Natural killer cell treated with Interleukin-12 subunit alpha and Interleukin-12 subunit beta and Interleukin-15 and Interleukin-18, amount 100 ng/mL, for 72 hours (primary cell): ENCODE results near the gene CEP131. TPM values are rescaled to one million over a fixed set of nuclear protein-coding genes. Genes with fewer than 3 reads are reported as not detected.

Experiments used
- ATAC-seq, 2 donors: fragments of 150-1000 bp; cut with Tn5 transposase in 1 of 2; sonication (Bioruptor Pico), chemical (Tn5 transposase) in 1 of 2; 2 replicates each; pipeline ENCODE4 v1.10.0; 2021
- DNase-seq: peaks from one replicate; pipeline ENCODE4 v3.0.0; 2022; ENCODE audit warnings: low spot score
- H3K27ac Mint-ChIP-seq, 2 donors: 1 replicate in 1 of 2; 2 replicates in 1 of 2; pipeline ENCODE4 v1.8.0; 2022; ENCODE audit warnings: mixed read lengths in 2 of 2, mild to moderate bottlenecking in 1 of 2, moderate library complexity in 1 of 2
- H3K27me3 Mint-ChIP-seq, 2 donors: 1 replicate in 1 of 2; 2 replicates in 1 of 2; pipeline ENCODE4 v1.8.0; 2022; ENCODE audit warnings: mixed read lengths in 2 of 2
- H3K36me3 Mint-ChIP-seq: one replicate; pipeline ENCODE4 v1.8.0; 2022; ENCODE audit warnings: mixed read lengths
- H3K4me1 Mint-ChIP-seq, 2 donors: 1 replicate in 1 of 2; 2 replicates in 1 of 2; pipeline ENCODE4 v1.8.0; 2022; ENCODE audit warnings: low read depth in 2 of 2, mixed read lengths in 2 of 2, mild to moderate bottlenecking in 1 of 2
- H3K4me3 Mint-ChIP-seq: one replicate; pipeline ENCODE4 v1.8.0; 2022; ENCODE audit warnings: mixed read lengths
- H3K9me3 Mint-ChIP-seq: 2 replicates; pipeline ENCODE4 v1.8.0; 2022; ENCODE audit warnings: mixed read lengths
- total RNA-seq, 2 donors: library from RNA; stranded (reverse); gene quantifications; one replicate each; pipeline ENCODE4 v1.2.3, GENCODE V29; 2022

The CEP131 gene
- total RNA-seq, 2 donors from 2014 or later = 7.8 to 14.5 TPM

- peak within 1 kb of the TSS; percentile 75 to 87 for H3K27ac Mint-ChIP-seq
- H3K4me3 Mint-ChIP-seq = peak within 1 kb of the TSS; percentile 87
- peaks cover 25 to 40% of the 10 kb centered on the region in 2 donors for H3K4me1 Mint-ChIP-seq
- ATAC-seq (peak; percentile 98), DNase-seq (peak; percentile 97)
- H3K9me3 Mint-ChIP-seq = no peaks in the 10 kb centered on the region
- H3K27me3 Mint-ChIP-seq = no peaks in the 10 kb centered on the region
- H3K36me3 Mint-ChIP-seq = no peaks in the 10 kb centered on the region
Measured at GRCh38 chr17:81238815-81239713, 16.3 kb upstream of the CEP131 start, which contains the start of the genes NDUFAF8 and TEPSIN. Gene NDUFAF8, plus strand, starts transcription at chr17:81239318. Its CDS starts 46 bp downstream, at chr17:81239364. Gene TEPSIN, minus strand, starts transcription at chr17:81239055. Its CDS starts 22 bp downstream, at chr17:81239033.

- ATAC-seq (no peak), DNase-seq (no peak)
- H3K9me3 Mint-ChIP-seq = no peaks in the 10 kb centered on the region
- peak overlapping the region; percentile 86 for H3K4me3 Mint-ChIP-seq
- H3K4me1 Mint-ChIP-seq = peaks cover 25 to 40% of the 10 kb centered on the region in 2 donors
- no peaks in the 10 kb centered on the region for H3K36me3 Mint-ChIP-seq
- no peaks in the 10 kb centered on the region for H3K27me3 Mint-ChIP-seq
- peak overlapping the region in 1 of 2 donors; percentile 75 for H3K27ac Mint-ChIP-seq
Measured at GRCh38 chr17:81238490-81238814, 15.7 kb upstream of the CEP131 start.

GRCh38 chr17:81237591-81238489 lies 15.1 kb upstream of the CEP131 start:
- DNase-seq = no peak
- no peak for ATAC-seq
- Mint-ChIP-seq H3K27me3 (no peaks in the 10 kb centered on the region), H3K4me3 (peak overlapping the region; percentile 86), H3K4me1 (peaks cover 25 to 40% of the 10 kb centered on the region in 2 donors), H3K36me3 (no peaks in the 10 kb centered on the region), H3K27ac (no peak overlapping the region), H3K9me3 (no peaks in the 10 kb centered on the region)

GRCh38 chr17:81236784-81237183 lies 14.0 kb upstream of the CEP131 start:
- Mint-ChIP-seq H3K4me3 (no peak overlapping the region), H3K27me3 (no peaks in the 10 kb centered on the region), H3K9me3 (no peaks in the 10 kb centered on the region), H3K36me3 (no peaks in the 10 kb centered on the region), H3K27ac (no peak overlapping the region), H3K4me1 (peaks cover 18 to 36% of the 10 kb centered on the region in 2 donors)
- ATAC-seq = no peak
- no peak for DNase-seq

- Mint-ChIP-seq H3K4me3 (no peak overlapping the region), H3K9me3 (no peaks in the 10 kb centered on the region), H3K4me1 (peaks cover 13 to 29% of the 10 kb centered on the region in 2 donors), H3K36me3 (peaks cover 1% of the 10 kb centered on the region), H3K27ac (no peak overlapping the region), H3K27me3 (no peaks in the 10 kb centered on the region)
- no peak for DNase-seq
- ATAC-seq = no peak
Measured at GRCh38 chr17:81235822-81236740, 13.3 kb upstream of the CEP131 start.

- H3K27ac Mint-ChIP-seq = no peak overlapping the region
- no peak for DNase-seq
- no peaks in the 10 kb centered on the region for H3K9me3 Mint-ChIP-seq
- peaks cover 7 to 28% of the 10 kb centered on the region in 2 donors for H3K4me1 Mint-ChIP-seq
- no peak overlapping the region for H3K4me3 Mint-ChIP-seq
- H3K36me3 Mint-ChIP-seq = peaks cover 6% of the 10 kb centered on the region
- no peak for ATAC-seq
- no peaks in the 10 kb centered on the region for H3K27me3 Mint-ChIP-seq
Measured at GRCh38 chr17:81234940-81235821, 12.4 kb upstream of the CEP131 start.

GRCh38 chr17:81234506-81234855 lies 11.7 kb upstream of the CEP131 start:
- Mint-ChIP-seq H3K36me3 (peaks cover 12% of the 10 kb centered on the region), H3K4me3 (no peak overlapping the region), H3K27ac (no peak overlapping the region), H3K27me3 (no peaks in the 10 kb centered on the region), H3K4me1 (peaks cover 7 to 28% of the 10 kb centered on the region in 2 donors), H3K9me3 (no peaks in the 10 kb centered on the region)
- DNase-seq = no peak
- ATAC-seq = no peak

GRCh38 chr17:81233811-81234505 lies 11.2 kb upstream of the CEP131 start:
- no peak for DNase-seq
- ATAC-seq = no peak
- Mint-ChIP-seq H3K36me3 (peaks cover 12% of the 10 kb centered on the region), H3K9me3 (no peaks in the 10 kb centered on the region), H3K4me3 (no peak overlapping the region), H3K4me1 (peaks cover 7 to 26% of the 10 kb centered on the region in 2 donors), H3K27me3 (no peaks in the 10 kb centered on the region), H3K27ac (no peak overlapping the region)

- Mint-ChIP-seq H3K4me1 (peaks cover 7 to 25% of the 10 kb centered on the region in 2 donors), H3K36me3 (peaks cover 12% of the 10 kb centered on the region), H3K4me3 (no peak overlapping the region), H3K27ac (no peak overlapping the region), H3K9me3 (no peaks in the 10 kb centered on the region), H3K27me3 (no peaks in the 10 kb centered on the region)
- ATAC-seq (no peak), DNase-seq (no peak)
Measured at GRCh38 chr17:81233316-81233715, 10.6 kb upstream of the CEP131 start.

- Mint-ChIP-seq H3K4me3 (no peak overlapping the region), H3K36me3 (peaks cover 12% of the 10 kb centered on the region), H3K27me3 (no peaks in the 10 kb centered on the region), H3K27ac (no peak overlapping the region), H3K9me3 (no peaks in the 10 kb centered on the region), H3K4me1 (peaks cover 11 to 24% of the 10 kb centered on the region in 2 donors)
- DNase-seq = no peak
- ATAC-seq = no peak
Measured at GRCh38 chr17:81232616-81233241, 10.0 kb upstream of the CEP131 start.

GRCh38 chr17:81231766-81232581 lies 9.2 kb upstream of the CEP131 start:
- Mint-ChIP-seq H3K4me1 (peaks cover 16 to 22% of the 10 kb centered on the region in 2 donors), H3K27me3 (no peaks in the 10 kb centered on the region), H3K36me3 (peaks cover 12% of the 10 kb centered on the region), H3K9me3 (no peaks in the 10 kb centered on the region), H3K27ac (no peak overlapping the region), H3K4me3 (no peak overlapping the region)
- no peak for ATAC-seq
- no peak for DNase-seq
